ELF-1 (cell line): Measurements from ENCODE around the gene WFDC8.
A peak's percentile ranks its signal among the peaks of the same experiment; 100 is the strongest.
"Not testable (repeated sequence)": the region's sequence is repeated elsewhere in the genome, so short reads cannot be mapped to it uniquely, and the experiment has no call there.

Source experiments
- DNase-seq: peaks from one replicate; pipeline ENCODE4 v3.0.0-alpha.2; 2016; ENCODE audit warnings: low read depth, low spot score

The WFDC8 gene

GRCh38 chr20:45579184-45579583 lies at the start of gene WFDC8:
Gene WFDC8, minus strand, starts transcription at chr20:45579284. Its CDS starts 37 bp downstream, at chr20:45579247.
- DNase-seq, result peak; percentile 3

- no peak for DNase-seq
These were observed 47.5 kb upstream of the WFDC8 start for GRCh38 chr20:45626540-45626939.

GRCh38 chr20:45621593-45621992 lies 42.5 kb upstream of the WFDC8 start:
- no peak for DNase-seq

- DNase-seq, result no peak
These were observed 38.5 kb upstream of the WFDC8 start for GRCh38 chr20:45617591-45617990.

GRCh38 chr20:45612314-45612713 lies 33.2 kb upstream of the WFDC8 start:
- no peak for DNase-seq

GRCh38 chr20:45611054-45611453 lies 32.0 kb upstream of the WFDC8 start:
- no peak for DNase-seq

- no peak for DNase-seq
These were observed 28.7 kb upstream of the WFDC8 start for GRCh38 chr20:45607810-45608209.

- no peak for DNase-seq
These were observed 16.2 kb upstream of the WFDC8 start for GRCh38 chr20:45595235-45595634.

GRCh38 chr20:45593498-45593897 lies 14.4 kb upstream of the WFDC8 start:
- no peak for DNase-seq

GRCh38 chr20:45592574-45593189 lies 13.6 kb upstream of the WFDC8 start:
- DNase-seq, result peak; percentile 5

- DNase-seq, result no peak
These were observed 10.6 kb upstream of the WFDC8 start for GRCh38 chr20:45589725-45590124.

GRCh38 chr20:45588800-45589199 lies 9.7 kb upstream of the WFDC8 start:
- no peak for DNase-seq

GRCh38 chr20:45585986-45586385 lies 6.9 kb upstream of the WFDC8 start:
- not testable (repeated sequence) for DNase-seq

GRCh38 chr20:45584294-45584693 lies 5.2 kb upstream of the WFDC8 start:
- not testable (repeated sequence) for DNase-seq

- DNase-seq, result no peak
These were observed 4.4 kb upstream of the WFDC8 start for GRCh38 chr20:45583502-45583901.

- no peak for DNase-seq
These were observed 2.6 kb upstream of the WFDC8 start for GRCh38 chr20:45581702-45582101.

- peak; percentile 47 for DNase-seq
These were observed 853 bp downstream of the WFDC8 start for GRCh38 chr20:45578231-45578630.

- peak; percentile 23 for DNase-seq
These were observed 2.1 kb downstream of the WFDC8 start for GRCh38 chr20:45576995-45577394.

- no peak for DNase-seq
These were observed 3.2 kb downstream of the WFDC8 start for GRCh38 chr20:45575931-45576330.

GRCh38 chr20:45569650-45570049 lies 9.4 kb downstream of the WFDC8 start:
- DNase-seq, result not testable (repeated sequence)

GRCh38 chr20:45564760-45565276 lies 14.3 kb downstream of the WFDC8 start:
- no peak for DNase-seq

GRCh38 chr20:45555198-45555597 lies 23.9 kb downstream of the WFDC8 start:
- DNase-seq, result no peak

- DNase-seq, result no peak
These were observed 26.6 kb downstream of the WFDC8 start for GRCh38 chr20:45552456-45552855.

- DNase-seq, result no peak
These were observed 28.3 kb downstream of the WFDC8 start for GRCh38 chr20:45550765-45551164.
